GM12878 (cell line): Measurements from ENCODE around the gene ARHGAP15.

ENCODE experiments used
- KDM1A ChIP-seq: fragments of 200-600 bp; sonication (generic); IDR thresholded peaks from 2 replicates; pipeline ENCODE4 v1.6.1; 2016; ENCODE audit warnings: borderline replicate concordance
- NFYB ChIP-seq: IDR thresholded peaks from 2 replicates; pipeline ENCODE4 v1.6.1; 2011; ENCODE audit warnings: low read depth, mild to moderate bottlenecking, low read length, improper control_type of control experiment, moderate library complexity; ENCODE audit not compliant: insufficient read depth
- POLR2A ChIP-seq: IDR thresholded peaks from 2 replicates; pipeline ENCODE4 v1.6.1; 2011; ENCODE audit warnings: low read depth, mild to moderate bottlenecking, low read length
- RBBP5 ChIP-seq: fragments of 200-600 bp; sonication (generic); conservative IDR thresholded peaks from 2 replicates; pipeline ENCODE4 v1.6.1; 2016
- SP1 ChIP-seq: IDR thresholded peaks from one replicate; pipeline ENCODE4 v1.6.1; 2011; ENCODE audit warnings: low read depth, low read length
- TF ChIP-seq, protein P1 (sequence below), 3 experiments: IDR thresholded peaks in 2 of 3; conservative IDR thresholded peaks in 1 of 3; 2 replicates each; pipeline ENCODE4 v1.5.1; 2011; ENCODE audit warnings: low read depth in 3 of 3, low read length in 3 of 3, mild to moderate bottlenecking in 3 of 3, control low read depth in 2 of 3, moderate library complexity in 2 of 3, inconsistent platforms in 1 of 3, mixed read lengths in 1 of 3; ENCODE audit not compliant: control insufficient read depth in 2 of 3, insufficient read depth in 1 of 3; ENCODE audit errors: extremely low read depth in 1 of 3
- TF ChIP-seq, protein P2 (sequence below): IDR thresholded peaks from 2 replicates; pipeline ENCODE4 v1.6.1; 2012; ENCODE audit warnings: low read length, inconsistent platforms
- TF ChIP-seq, protein P3 (sequence below): fragments of 450-650 bp; IDR thresholded peaks from 2 replicates; pipeline ENCODE4 v1.6.1; 2017; ENCODE audit warnings: mild to moderate bottlenecking

DNA sequence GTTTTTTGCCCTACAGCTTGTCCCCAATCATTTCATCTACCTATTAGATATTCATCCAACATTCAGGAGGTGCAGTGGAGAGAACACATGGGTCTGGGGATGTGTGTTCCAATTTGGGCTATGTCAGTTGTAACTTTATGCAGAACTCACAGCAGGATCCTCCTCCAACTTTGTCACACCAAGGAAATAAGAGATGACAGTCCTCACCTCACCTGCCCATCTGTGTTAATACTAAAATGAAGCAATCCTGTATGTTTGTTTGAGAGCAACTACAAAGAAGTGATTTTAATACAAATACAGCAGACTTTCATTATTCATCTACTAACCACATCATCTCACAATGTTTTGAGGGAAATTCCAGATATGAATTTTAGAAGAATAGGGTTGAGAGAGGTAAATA lies 126.7 kb downstream of the ARHGAP15 start:
- TF ChIP-seq KDM1A (no peak), SP1 (no peak), NFYB (no peak), RBBP5 (no peak), POLR2A (no peak)
- TF ChIP-seq, protein P1, sequence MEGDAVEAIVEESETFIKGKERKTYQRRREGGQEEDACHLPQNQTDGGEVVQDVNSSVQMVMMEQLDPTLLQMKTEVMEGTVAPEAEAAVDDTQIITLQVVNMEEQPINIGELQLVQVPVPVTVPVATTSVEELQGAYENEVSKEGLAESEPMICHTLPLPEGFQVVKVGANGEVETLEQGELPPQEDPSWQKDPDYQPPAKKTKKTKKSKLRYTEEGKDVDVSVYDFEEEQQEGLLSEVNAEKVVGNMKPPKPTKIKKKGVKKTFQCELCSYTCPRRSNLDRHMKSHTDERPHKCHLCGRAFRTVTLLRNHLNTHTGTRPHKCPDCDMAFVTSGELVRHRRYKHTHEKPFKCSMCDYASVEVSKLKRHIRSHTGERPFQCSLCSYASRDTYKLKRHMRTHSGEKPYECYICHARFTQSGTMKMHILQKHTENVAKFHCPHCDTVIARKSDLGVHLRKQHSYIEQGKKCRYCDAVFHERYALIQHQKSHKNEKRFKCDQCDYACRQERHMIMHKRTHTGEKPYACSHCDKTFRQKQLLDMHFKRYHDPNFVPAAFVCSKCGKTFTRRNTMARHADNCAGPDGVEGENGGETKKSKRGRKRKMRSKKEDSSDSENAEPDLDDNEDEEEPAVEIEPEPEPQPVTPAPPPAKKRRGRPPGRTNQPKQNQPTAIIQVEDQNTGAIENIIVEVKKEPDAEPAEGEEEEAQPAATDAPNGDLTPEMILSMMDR (IDR thresholded peaks at IDR 0.05 in 2 of 3, conservative IDR thresholded peaks at IDR 0.05 in 1 of 3; ENCODE audit: control insufficient read depth in 2 of 3, extremely low read depth in 1 of 3, insufficient read depth in 1 of 3, low read depth in 3 of 3, low read length in 3 of 3) = no peak
- TF ChIP-seq, protein P2, sequence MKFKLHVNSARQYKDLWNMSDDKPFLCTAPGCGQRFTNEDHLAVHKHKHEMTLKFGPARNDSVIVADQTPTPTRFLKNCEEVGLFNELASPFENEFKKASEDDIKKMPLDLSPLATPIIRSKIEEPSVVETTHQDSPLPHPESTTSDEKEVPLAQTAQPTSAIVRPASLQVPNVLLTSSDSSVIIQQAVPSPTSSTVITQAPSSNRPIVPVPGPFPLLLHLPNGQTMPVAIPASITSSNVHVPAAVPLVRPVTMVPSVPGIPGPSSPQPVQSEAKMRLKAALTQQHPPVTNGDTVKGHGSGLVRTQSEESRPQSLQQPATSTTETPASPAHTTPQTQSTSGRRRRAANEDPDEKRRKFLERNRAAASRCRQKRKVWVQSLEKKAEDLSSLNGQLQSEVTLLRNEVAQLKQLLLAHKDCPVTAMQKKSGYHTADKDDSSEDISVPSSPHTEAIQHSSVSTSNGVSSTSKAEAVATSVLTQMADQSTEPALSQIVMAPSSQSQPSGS = no peak
- TF ChIP-seq, protein P3, sequence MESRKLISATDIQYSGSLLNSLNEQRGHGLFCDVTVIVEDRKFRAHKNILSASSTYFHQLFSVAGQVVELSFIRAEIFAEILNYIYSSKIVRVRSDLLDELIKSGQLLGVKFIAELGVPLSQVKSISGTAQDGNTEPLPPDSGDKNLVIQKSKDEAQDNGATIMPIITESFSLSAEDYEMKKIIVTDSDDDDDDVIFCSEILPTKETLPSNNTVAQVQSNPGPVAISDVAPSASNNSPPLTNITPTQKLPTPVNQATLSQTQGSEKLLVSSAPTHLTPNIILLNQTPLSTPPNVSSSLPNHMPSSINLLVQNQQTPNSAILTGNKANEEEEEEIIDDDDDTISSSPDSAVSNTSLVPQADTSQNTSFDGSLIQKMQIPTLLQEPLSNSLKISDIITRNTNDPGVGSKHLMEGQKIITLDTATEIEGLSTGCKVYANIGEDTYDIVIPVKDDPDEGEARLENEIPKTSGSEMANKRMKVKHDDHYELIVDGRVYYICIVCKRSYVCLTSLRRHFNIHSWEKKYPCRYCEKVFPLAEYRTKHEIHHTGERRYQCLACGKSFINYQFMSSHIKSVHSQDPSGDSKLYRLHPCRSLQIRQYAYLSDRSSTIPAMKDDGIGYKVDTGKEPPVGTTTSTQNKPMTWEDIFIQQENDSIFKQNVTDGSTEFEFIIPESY = no peak
